Osteocyte (in vitro differentiated cells): ENCODE data around the gene APOC4. TPM values are rescaled to one million over a fixed set of nuclear protein-coding genes. Genes with fewer than 3 reads are reported as not detected.

Source experiments
- DNase-seq: peaks from one replicate; pipeline ENCODE4 v3.0.0; 2021; ENCODE audit warnings: mixed read lengths; ENCODE audit not compliant: unreplicated experiment; ENCODE audit errors: extremely low spot score
- H3K27ac Mint-ChIP-seq: one replicate; pipeline ENCODE4 v1.8.0; 2021; ENCODE audit warnings: mild to moderate bottlenecking, mixed read lengths; ENCODE audit not compliant: unreplicated experiment
- H3K27me3 Mint-ChIP-seq: one replicate; pipeline ENCODE4 v1.8.0; 2021; ENCODE audit warnings: mixed read lengths; ENCODE audit not compliant: unreplicated experiment
- H3K36me3 Mint-ChIP-seq: one replicate; pipeline ENCODE4 v1.8.0; 2021; ENCODE audit warnings: mixed read lengths; ENCODE audit not compliant: unreplicated experiment
- H3K4me1 Mint-ChIP-seq: one replicate; pipeline ENCODE4 v1.8.0; 2021; ENCODE audit warnings: mixed read lengths; ENCODE audit not compliant: unreplicated experiment
- H3K4me3 Mint-ChIP-seq: one replicate; pipeline ENCODE4 v1.8.0; 2021; ENCODE audit warnings: mild to moderate bottlenecking, moderate library complexity, mixed read lengths; ENCODE audit not compliant: unreplicated experiment
- H3K9me3 Mint-ChIP-seq: one replicate; pipeline ENCODE4 v1.8.0; 2021; ENCODE audit warnings: mixed read lengths; ENCODE audit not compliant: unreplicated experiment
- CTCF ChIP-seq: fragments of 200-600 bp; sonication (generic); IDR thresholded peaks from 2 replicates; pipeline ENCODE4 v1.5.0; 2021; ENCODE audit warnings: antibody characterized with exemption, mild to moderate bottlenecking, moderate library complexity
- total RNA-seq: library from RNA; stranded (reverse); gene quantifications from 2 replicates; pipeline ENCODE4 v1.2.1, GENCODE V29; 2021

The APOC4 gene
- total RNA-seq, 1 donor from 2014 or later: not detected

DNA sequence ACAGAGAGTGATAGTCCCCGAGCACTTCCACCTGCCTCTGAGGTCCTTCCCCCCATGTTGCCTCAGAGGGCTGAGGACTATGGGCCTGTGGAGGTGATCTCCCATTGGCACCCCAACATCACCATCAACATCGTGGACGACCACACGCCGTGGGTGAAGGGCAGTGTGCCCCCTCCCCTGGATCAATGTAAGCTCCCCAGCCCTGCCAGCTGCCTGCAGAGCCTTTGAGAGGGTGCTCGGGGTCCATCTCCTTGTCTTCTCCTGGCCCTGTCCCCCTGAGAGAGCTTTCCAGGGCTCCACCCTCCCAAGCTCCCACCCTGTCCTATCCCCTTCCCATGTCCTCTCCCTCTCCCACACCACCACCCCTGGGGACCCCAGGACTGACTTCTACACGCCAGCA is 44.4 kb downstream of the APOC4 start:
- DNase-seq: no peak
- TF ChIP-seq CTCF: no peak
- Mint-ChIP-seq H3K27me3 (no peaks in the 10 kb centered on the region), H3K27ac (no peak overlapping the region), H3K4me1 (no peaks in the 10 kb centered on the region), H3K36me3 (peaks cover 19% of the 10 kb centered on the region), H3K4me3 (no peak overlapping the region), H3K9me3 (no peaks in the 10 kb centered on the region)

- peaks cover 24% of the 10 kb centered on the region for H3K36me3 Mint-ChIP-seq
These were observed 45.2 kb downstream of the APOC4 start for GRCh38 chr19:44987148-44987675.

GRCh38 chr19:44988273-44988672 is 46.2 kb downstream of the APOC4 start:
- peaks cover 24% of the 10 kb centered on the region for H3K36me3 Mint-ChIP-seq

More at GRCh38 chr19:44987148-44987675, 45.2 kb downstream of the APOC4 start:
- Mint-ChIP-seq H3K27me3 (no peaks in the 10 kb centered on the region), H3K4me3 (no peak overlapping the region), H3K9me3 (no peaks in the 10 kb centered on the region), H3K27ac (no peak overlapping the region), H3K4me1 (no peaks in the 10 kb centered on the region)
- TF ChIP-seq CTCF: no peak
- DNase-seq: no peak

DNA sequence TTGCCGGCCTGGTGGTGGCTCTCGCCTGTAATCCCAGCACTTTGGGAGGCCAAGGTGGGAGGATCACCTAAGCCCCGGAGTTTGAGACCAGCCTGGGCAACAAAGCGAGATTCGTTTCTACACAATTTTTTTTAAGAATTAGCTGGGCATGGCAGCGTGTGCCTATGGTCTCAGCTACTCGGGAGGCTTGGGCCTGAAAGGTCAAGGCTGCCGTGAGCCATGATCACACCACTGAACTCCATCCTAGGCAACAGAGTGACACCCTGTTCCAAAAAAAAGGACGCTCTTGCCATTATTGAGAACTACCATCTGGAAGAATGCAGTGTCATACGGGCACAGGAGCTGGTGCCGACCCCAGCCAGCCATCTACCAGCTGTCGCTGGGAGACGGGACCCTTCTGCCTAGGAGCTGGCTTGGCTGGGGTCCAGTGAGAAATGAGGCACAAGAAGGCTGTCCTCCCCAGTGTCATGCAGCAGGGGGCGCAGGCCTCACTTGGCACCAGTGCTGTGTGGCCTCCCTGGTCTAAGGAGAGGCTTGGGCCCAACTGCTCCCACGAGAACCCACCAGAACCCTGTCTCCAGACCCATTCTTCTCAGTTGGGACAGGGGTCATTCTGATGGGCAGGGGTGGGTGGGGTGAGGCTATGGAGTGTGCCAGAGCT is 47.0 kb downstream of the APOC4 start:
- no peak overlapping the region for H3K4me3 Mint-ChIP-seq
- peaks cover 24% of the 10 kb centered on the region for H3K36me3 Mint-ChIP-seq
- TF ChIP-seq CTCF: peak; percentile 57
- H3K27me3 Mint-ChIP-seq: no peaks in the 10 kb centered on the region
- peak; percentile 88 for DNase-seq
- H3K27ac Mint-ChIP-seq: peak overlapping the region; percentile 4
- H3K9me3 Mint-ChIP-seq: no peaks in the 10 kb centered on the region
- no peaks in the 10 kb centered on the region for H3K4me1 Mint-ChIP-seq

More at GRCh38 chr19:44988273-44988672, 46.2 kb downstream of the APOC4 start:
- no peak overlapping the region for H3K27ac Mint-ChIP-seq
- H3K9me3 Mint-ChIP-seq: no peaks in the 10 kb centered on the region
- no peak overlapping the region for H3K4me3 Mint-ChIP-seq
- H3K4me1 Mint-ChIP-seq: no peaks in the 10 kb centered on the region
- DNase-seq: no peak
- H3K27me3 Mint-ChIP-seq: no peaks in the 10 kb centered on the region
- no peak for TF ChIP-seq CTCF

GRCh38 chr19:44990459-44990858 is 48.4 kb downstream of the APOC4 start:
- no peaks in the 10 kb centered on the region for H3K9me3 Mint-ChIP-seq
- H3K27me3 Mint-ChIP-seq: no peaks in the 10 kb centered on the region
- H3K27ac Mint-ChIP-seq: no peak overlapping the region
- H3K4me1 Mint-ChIP-seq: no peaks in the 10 kb centered on the region
- no peak for DNase-seq
- no peak for TF ChIP-seq CTCF
- no peak overlapping the region for H3K4me3 Mint-ChIP-seq
- peaks cover 21% of the 10 kb centered on the region for H3K36me3 Mint-ChIP-seq
